ENCODE results near the gene JADE3. TPM values are rescaled to one million over a fixed set of nuclear protein-coding genes. Genes with fewer than 3 reads are reported as not detected.

JADE3 gene
- total RNA-seq, 3 donors from 2014 or later: 7.5 to 20.8 (median 12.8) TPM

- DNase-seq (ENCODE audit: low spot score in 2 of 2): no peak
- Histone ChIP-seq H3K27ac (no peak overlapping the region), H3K4me3 (no peak overlapping the region), H3K27me3 (peaks cover 0 to 25% of the 10 kb centered on the region in 2 donors), H3K4me1 (no peaks in the 10 kb centered on the region), H3K36me3 (no peaks in the 10 kb centered on the region), H3K9me3 (peaks cover 0 to 8% of the 10 kb centered on the region in 2 donors)
- intact Hi-C loops (cut with DNase I; ENCODE audit: low total_unique reads): no loop called here
- TF ChIP-seq, protein P1, sequence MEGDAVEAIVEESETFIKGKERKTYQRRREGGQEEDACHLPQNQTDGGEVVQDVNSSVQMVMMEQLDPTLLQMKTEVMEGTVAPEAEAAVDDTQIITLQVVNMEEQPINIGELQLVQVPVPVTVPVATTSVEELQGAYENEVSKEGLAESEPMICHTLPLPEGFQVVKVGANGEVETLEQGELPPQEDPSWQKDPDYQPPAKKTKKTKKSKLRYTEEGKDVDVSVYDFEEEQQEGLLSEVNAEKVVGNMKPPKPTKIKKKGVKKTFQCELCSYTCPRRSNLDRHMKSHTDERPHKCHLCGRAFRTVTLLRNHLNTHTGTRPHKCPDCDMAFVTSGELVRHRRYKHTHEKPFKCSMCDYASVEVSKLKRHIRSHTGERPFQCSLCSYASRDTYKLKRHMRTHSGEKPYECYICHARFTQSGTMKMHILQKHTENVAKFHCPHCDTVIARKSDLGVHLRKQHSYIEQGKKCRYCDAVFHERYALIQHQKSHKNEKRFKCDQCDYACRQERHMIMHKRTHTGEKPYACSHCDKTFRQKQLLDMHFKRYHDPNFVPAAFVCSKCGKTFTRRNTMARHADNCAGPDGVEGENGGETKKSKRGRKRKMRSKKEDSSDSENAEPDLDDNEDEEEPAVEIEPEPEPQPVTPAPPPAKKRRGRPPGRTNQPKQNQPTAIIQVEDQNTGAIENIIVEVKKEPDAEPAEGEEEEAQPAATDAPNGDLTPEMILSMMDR (IDR thresholded peaks at IDR 0.05): no peak
- no peak for TF ChIP-seq POLR2A (IDR thresholded peaks at IDR 0.05)
- no peak for TF ChIP-seq POLR2AphosphoS5 (IDR thresholded peaks at IDR 0.05)
Measured at GRCh38 chrX:46991664-46992063, 79.4 kb downstream of the JADE3 start.

GRCh38 chrX:46992070-46992469, 79.8 kb downstream of the JADE3 start:
- H3K36me3 ChIP-seq: no peaks in the 10 kb centered on the region
- no peak overlapping the region for H3K4me3 ChIP-seq
- TF ChIP-seq POLR2AphosphoS5 (IDR thresholded peaks at IDR 0.05) (no peak), POLR2A (IDR thresholded peaks at IDR 0.05) (no peak)
- TF ChIP-seq, protein P1 (IDR thresholded peaks at IDR 0.05): no peak
- no peak for DNase-seq (ENCODE audit: low spot score in 2 of 2)
- no peaks in the 10 kb centered on the region for H3K4me1 ChIP-seq
- intact Hi-C loops (cut with DNase I; ENCODE audit: low total_unique reads): no loop called here
- peaks cover 0 to 22% of the 10 kb centered on the region in 2 donors for H3K27me3 ChIP-seq
- peaks cover 0 to 8% of the 10 kb centered on the region in 2 donors for H3K9me3 ChIP-seq
- H3K27ac ChIP-seq: no peak overlapping the region

DNA sequence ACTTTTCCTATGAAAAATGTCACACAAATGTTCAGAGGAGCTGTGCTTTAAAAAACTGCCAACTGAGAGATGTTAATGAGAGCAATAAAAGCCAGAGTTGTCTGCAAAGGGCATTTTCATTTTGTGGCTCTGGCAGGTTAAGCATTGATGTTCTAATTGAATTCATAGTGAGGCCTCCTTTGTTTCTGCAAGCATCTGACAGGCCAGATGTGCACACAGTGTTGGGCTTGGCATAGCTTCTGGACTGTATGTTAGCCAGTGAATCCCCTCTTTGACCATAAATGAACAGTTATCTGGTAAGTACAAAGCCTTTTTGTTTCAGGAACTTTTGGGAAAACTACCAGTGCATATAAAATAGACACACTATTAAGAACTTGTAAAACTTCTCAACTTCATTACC, 81.9 kb downstream of the JADE3 start:
- no peaks in the 10 kb centered on the region for H3K36me3 ChIP-seq
- intact Hi-C loops (cut with DNase I; ENCODE audit: low total_unique reads): loop anchor here (2.0 kb wide), 1 partner anchor 43 kb away; no protein-coding TSS in a partner anchor
- H3K27me3 ChIP-seq: peaks cover 0 to 28% of the 10 kb centered on the region in 2 donors
- H3K27ac ChIP-seq: no peak overlapping the region
- no peaks in the 10 kb centered on the region for H3K4me1 ChIP-seq
- H3K9me3 ChIP-seq: peaks cover 0 to 18% of the 10 kb centered on the region in 2 donors
- no peak overlapping the region for H3K4me3 ChIP-seq
- TF ChIP-seq, protein P1 (IDR thresholded peaks at IDR 0.05): no peak
- no peak for TF ChIP-seq POLR2A (IDR thresholded peaks at IDR 0.05)
- TF ChIP-seq POLR2AphosphoS5 (IDR thresholded peaks at IDR 0.05): no peak
- DNase-seq (ENCODE audit: low spot score in 2 of 2): no peak

- Histone ChIP-seq H3K4me3 (no peak overlapping the region), H3K9me3 (peaks cover 0 to 3% of the 10 kb centered on the region in 2 donors), H3K27ac (no peak overlapping the region), H3K36me3 (no peaks in the 10 kb centered on the region), H3K4me1 (no peaks in the 10 kb centered on the region), H3K27me3 (peaks cover 0 to 9% of the 10 kb centered on the region in 2 donors)
- TF ChIP-seq, protein P1 (IDR thresholded peaks at IDR 0.05): no peak
- TF ChIP-seq POLR2A (IDR thresholded peaks at IDR 0.05) (no peak), POLR2AphosphoS5 (IDR thresholded peaks at IDR 0.05) (no peak)
- DNase-seq (ENCODE audit: low spot score in 2 of 2): no peak
- intact Hi-C loops (cut with DNase I; ENCODE audit: low total_unique reads): no loop called here
Measured at GRCh38 chrX:47012131-47012530, 99.9 kb downstream of the JADE3 start.

DNA sequence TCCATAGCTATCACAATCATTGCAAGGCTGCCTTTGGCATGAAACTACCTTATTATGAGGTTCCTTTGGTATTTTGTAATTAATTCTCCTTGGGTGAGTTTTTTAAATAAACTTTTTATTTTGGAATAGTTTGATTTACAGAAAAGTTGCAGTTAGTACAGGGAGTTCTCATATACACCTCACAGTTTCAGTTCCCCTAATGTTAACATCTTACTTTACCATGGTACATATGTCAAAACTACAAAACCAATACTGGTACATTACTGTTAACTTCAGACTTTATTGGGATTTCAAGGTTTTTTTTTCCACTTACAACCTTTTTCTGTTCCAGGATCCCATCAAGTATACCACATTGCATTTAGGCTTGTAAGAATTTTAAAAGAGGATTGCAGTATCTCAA, 114.0 kb downstream of the JADE3 start:
- intact Hi-C loops (cut with DNase I; ENCODE audit: low total_unique reads): no loop called here
- Histone ChIP-seq H3K4me3 (no peak overlapping the region), H3K9me3 (no peaks in the 10 kb centered on the region), H3K27ac (no peak overlapping the region), H3K27me3 (peaks cover 0 to 35% of the 10 kb centered on the region in 2 donors), H3K36me3 (no peaks in the 10 kb centered on the region), H3K4me1 (no peaks in the 10 kb centered on the region)
- DNase-seq (ENCODE audit: low spot score in 2 of 2): no peak
- TF ChIP-seq, protein P1 (IDR thresholded peaks at IDR 0.05): no peak
- TF ChIP-seq POLR2AphosphoS5 (IDR thresholded peaks at IDR 0.05) (no peak), POLR2A (IDR thresholded peaks at IDR 0.05) (no peak)
